ENCODE data around the gene HSD3B7.

HSD3B7 gene

DNA sequence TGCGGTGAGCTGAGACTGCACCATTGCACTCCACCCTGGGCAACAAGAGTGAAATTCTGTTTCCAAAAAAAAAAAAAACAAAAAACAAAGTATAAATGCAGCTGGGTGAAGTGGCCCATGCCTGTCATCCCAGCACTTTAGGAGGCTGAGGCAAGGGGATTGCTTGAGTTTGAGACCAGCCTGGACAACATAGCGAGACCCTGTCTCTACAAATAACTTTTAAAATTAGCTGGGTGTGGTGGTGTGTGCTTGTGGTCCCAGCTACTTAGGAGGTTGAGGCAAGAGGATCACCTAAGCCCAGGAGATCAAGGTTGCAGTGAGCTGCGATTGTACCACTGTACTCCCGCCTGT is 38.2 kb downstream of the HSD3B7 start:
- no peak for DNase-seq (ENCODE audit: low spot score)

DNA sequence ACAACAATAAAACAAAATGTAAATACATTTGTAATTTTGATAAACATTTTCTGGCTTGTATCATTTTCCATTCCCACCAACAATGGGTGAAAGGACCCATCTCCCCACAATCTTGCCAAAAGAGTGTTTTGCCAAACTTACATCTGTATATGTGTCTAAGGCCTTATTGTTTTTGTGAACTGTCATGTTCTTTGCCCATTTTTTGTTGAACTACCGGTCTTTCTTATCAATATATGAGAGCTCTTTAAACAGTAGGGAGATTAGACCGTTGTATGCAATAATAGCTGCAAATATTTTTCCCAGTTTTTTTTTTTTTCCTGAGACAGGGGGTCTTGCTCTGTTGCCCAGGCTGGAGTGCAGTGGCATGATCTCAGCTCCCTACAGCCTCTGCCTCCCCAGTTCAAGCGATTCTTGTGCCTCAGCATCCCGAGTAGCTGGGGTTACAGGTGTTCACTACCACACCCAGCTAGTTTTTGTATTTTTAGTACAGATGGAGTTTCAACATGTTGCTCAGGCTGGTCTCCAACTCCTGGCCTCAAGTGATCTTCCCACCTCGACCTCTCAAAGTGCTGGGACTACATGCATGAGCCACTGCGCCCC is 38.7 kb downstream of the HSD3B7 start:
- DNase-seq (ENCODE audit: low spot score): no peak

- DNase-seq (ENCODE audit: low spot score): no peak
Observed at GRCh38 chr16:31025339-31025738, 40.3 kb downstream of the HSD3B7 start.

- no peak for DNase-seq (ENCODE audit: low spot score)
Observed at GRCh38 chr16:31029272-31029671, 44.3 kb downstream of the HSD3B7 start.

DNA sequence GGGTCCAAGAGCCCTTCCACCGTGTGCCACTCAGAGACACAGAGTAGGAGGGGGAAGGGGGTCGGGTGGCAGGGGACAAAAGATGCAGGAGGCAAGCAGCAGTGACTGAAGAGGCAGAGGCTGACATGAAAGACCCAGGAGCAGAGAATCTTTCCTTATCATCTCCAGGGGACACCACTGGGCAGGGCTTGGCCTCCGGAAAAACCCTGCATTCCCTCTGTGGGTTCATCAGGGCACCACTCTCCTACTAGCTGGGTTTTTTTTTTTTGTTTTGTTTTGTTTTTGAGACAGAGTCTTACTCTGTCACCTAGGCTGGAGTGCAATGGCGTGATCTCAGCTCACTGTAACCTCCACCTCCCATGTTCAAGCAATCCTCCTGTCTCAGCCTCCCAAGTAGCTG is 46.3 kb downstream of the HSD3B7 start:
- DNase-seq (ENCODE audit: low spot score): no peak

DNA sequence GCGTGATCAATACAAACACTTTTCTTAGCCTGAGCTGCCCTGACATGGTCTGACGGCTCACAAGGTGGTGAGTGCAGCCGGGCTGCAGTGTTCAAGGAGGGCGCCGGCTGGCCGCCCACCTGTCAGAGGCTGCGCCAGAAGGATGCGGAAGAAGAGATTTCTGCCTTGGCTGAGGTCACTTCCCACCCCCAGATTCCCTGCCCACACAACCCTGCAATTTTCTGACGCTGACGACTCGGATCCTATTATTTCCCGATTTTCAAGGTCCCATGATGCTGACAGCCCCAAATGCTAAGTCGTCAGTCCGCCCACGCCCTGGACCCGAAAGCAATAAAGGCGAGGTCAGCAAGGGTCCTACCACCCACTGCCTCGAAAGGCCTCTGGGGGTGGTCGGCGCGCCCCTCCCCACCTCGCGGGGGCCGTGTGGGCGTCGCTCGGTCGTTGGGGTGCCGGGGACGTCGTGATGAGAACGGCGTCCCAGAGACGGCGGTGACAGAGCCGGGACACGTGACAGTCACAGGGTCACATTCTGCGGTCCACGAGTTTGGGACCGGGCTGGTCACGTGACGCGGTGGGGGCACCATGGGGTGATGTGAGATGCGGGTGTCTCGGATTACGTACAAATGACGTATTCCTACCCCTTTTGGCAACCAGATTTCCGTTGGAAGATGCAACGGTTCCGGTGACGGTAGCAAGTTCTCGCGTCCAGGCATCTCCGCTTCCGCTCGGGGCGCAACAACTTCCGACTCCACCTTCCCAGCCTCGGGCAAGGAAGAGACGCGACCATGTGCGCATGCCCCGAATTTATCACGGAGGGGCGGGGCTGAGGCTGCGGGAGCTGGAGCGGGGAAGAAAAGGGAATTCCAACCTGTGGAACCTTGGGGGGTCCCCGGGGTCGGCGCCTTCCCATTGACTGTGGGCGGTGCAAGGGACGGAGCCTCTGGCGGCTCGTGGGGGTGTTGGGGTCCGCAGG is 48.0 kb downstream of the HSD3B7 start, which contains the start of gene STX4:
TSS of gene STX4 (plus strand) at position 823 of the 973 bp plus-strand sequence. CDS start 248 bp downstream, outside the sequence.
- peak; percentile 95 for DNase-seq (ENCODE audit: low spot score)

DNA sequence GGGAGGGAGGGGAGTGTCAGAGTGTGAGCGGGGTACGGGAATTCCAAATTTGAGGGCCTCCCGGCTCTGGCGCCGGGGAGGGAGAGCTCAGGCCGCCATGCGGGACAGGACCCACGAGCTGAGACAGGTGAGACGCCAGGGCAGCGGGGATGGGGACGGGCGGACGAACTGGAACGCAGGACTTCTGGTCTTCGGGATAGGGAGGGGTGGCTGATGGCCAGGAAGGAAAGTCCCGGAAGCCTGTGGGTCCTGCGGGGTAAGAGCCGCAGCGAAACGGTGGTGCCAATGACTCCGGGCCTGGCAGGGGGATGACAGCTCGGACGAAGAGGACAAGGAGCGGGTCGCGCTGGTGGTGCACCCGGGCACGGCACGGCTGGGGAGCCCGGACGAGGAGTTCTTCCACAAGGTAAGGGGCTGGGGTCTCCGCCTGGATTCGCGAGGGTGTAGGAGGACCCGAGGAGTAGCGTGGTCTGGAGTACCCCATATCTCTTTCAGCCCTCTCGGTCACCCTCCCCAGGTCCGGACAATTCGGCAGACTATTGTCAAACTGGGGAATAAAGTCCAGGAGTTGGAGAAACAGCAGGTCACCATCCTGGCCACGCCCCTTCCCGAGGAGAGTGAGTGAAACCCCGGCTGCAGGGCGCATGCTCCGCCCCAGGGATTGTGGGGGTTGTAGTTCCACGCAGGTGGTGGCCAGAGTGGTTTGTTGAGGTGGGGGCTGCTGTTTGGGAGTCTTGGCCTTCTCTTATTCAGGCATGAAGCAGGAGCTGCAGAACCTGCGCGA is 48.9 kb downstream of the HSD3B7 start:
- DNase-seq (ENCODE audit: low spot score): peak; percentile 96

DNA sequence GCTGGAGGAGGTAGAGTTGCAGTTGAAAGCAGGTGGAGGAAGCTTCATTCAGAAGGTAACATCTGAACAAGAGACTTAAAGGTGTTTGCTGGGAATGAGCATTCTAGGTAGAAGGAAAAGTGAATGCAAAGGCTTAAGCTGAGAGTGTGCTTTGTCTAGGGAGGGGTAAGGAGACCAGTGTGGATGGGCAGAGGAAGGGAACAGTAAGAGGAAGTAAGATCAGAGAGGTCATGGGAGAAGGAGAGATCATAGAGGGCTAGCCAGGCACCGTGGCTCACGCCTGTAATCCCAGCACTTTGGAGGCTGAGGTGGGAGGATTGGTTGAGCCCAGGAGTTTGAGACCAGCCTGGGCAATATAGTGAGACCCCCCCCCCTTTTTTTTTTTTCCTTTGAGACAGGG is 51.7 kb downstream of the HSD3B7 start:
- no peak for DNase-seq (ENCODE audit: low spot score)
